Activated T-cell treated with anti-CD3 and anti-CD28 coated beads, Interleukin-2, amount 50 U/mL, for 72 hours (primary cell): ENCODE measurements around the gene MSN. TPM values are rescaled to one million over a fixed set of nuclear protein-coding genes. Genes with fewer than 3 reads are reported as not detected.
A peak's percentile ranks its signal among the peaks of the same experiment; 100 is the strongest.

ENCODE experiments used
- ATAC-seq, 2 donors: fragments of 150-1000 bp; cut with Tn5 transposase; replicated peaks in 1 of 2; 2 replicates each; pipeline ENCODE4 v1.10.0; 2021; ENCODE audit warnings: moderate library complexity in 2 of 2, mild to moderate bottlenecking in 1 of 2
- DNase-seq, 2 donors: peaks; one replicate each; pipeline ENCODE4 v3.0.0; 2021 to 2022; ENCODE audit warnings: mixed read lengths in 1 of 2
- H3K27ac Mint-ChIP-seq: one replicate; pipeline ENCODE4 v1.8.0; 2022; ENCODE audit warnings: mild to moderate bottlenecking, moderate library complexity, mixed read lengths
- H3K27me3 Mint-ChIP-seq: one replicate; pipeline ENCODE4 v1.8.0; 2022; ENCODE audit warnings: low read depth, mixed read lengths
- H3K36me3 Mint-ChIP-seq, 2 donors: one replicate each; pipeline ENCODE4 v1.8.0; 2022; ENCODE audit warnings: mixed read lengths in 2 of 2, mild to moderate bottlenecking in 1 of 2; ENCODE audit not compliant: insufficient read depth in 2 of 2
- H3K4me1 Mint-ChIP-seq: one replicate; pipeline ENCODE4 v1.8.0; 2022; ENCODE audit warnings: low read depth, mixed read lengths
- H3K4me3 Mint-ChIP-seq, 2 donors: one replicate each; pipeline ENCODE4 v1.8.0; 2022; ENCODE audit warnings: mild to moderate bottlenecking in 2 of 2, mixed read lengths in 2 of 2, moderate library complexity in 2 of 2
- H3K9me3 Mint-ChIP-seq, 2 donors: one replicate each; pipeline ENCODE4 v1.8.0; 2022; ENCODE audit warnings: mixed read lengths in 2 of 2
- total RNA-seq, 2 donors: library from RNA; stranded (reverse); gene quantifications; one replicate each; pipeline ENCODE4 v1.2.3, GENCODE V29; 2022

The MSN gene
- total RNA-seq, 2 donors from 2014 or later, result 281 to 298 TPM

- DNase-seq (no peak), ATAC-seq (peak; percentile 10 to 24)
- Mint-ChIP-seq H3K9me3 (no peaks in the 10 kb centered on the region), H3K4me1 (peaks cover 88% of the 10 kb centered on the region), H3K36me3 (peaks cover 13 to 15% of the 10 kb centered on the region in 2 donors), H3K27ac (no peak overlapping the region), H3K27me3 (no peaks in the 10 kb centered on the region), H3K4me3 (peak overlapping the region in 1 of 2 donors; percentile 68)
Measured at GRCh38 chrX:65681810-65682209, 14.4 kb downstream of the MSN start.

GRCh38 chrX:65685112-65685511 lies 17.7 kb downstream of the MSN start:
- peak overlapping the region; percentile 61 to 75 for H3K4me3 Mint-ChIP-seq
- peaks cover 0 to 2% of the 10 kb centered on the region in 2 donors for H3K9me3 Mint-ChIP-seq
- peak overlapping the region; percentile 90 for H3K27ac Mint-ChIP-seq
- peaks cover 10 to 13% of the 10 kb centered on the region in 2 donors for H3K36me3 Mint-ChIP-seq
- no peaks in the 10 kb centered on the region for H3K27me3 Mint-ChIP-seq
- peaks cover 91% of the 10 kb centered on the region for H3K4me1 Mint-ChIP-seq
- DNase-seq (no peak), ATAC-seq (no peak)

DNA sequence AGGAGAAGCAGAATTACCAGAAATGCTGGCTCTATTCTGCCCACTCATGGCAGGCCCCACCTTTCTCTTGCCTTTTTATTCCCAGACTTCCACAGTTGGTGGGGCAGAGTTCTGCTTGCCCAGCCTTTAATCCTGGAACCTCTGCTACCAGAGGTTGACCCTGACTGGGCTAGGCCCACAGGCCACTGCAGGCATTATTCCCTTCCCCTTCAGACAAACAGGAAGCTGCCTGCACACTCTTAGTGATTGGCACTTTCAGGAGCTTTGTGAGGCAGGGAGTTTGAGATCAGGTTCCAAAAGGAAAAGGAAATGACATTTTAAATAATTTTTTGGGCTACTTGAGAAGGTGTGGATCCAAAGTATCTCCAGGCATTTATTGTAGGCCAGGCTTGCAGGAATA lies 18.8 kb downstream of the MSN start:
- Mint-ChIP-seq H3K27ac (peak overlapping the region; percentile 90), H3K36me3 (peaks cover 7 to 12% of the 10 kb centered on the region in 2 donors), H3K4me1 (peaks cover 90% of the 10 kb centered on the region), H3K9me3 (peaks cover 0 to 2% of the 10 kb centered on the region in 2 donors), H3K27me3 (no peaks in the 10 kb centered on the region), H3K4me3 (peak overlapping the region; percentile 24 to 75)
- no peak for DNase-seq
- no peak for ATAC-seq

- H3K4me3 Mint-ChIP-seq, result peak overlapping the region; percentile 54 to 70
- ATAC-seq, result peak; percentile 16 to 32
- peaks cover 6 to 17% of the 10 kb centered on the region in 2 donors for H3K36me3 Mint-ChIP-seq
Measured at GRCh38 chrX:65687367-65687766, 19.9 kb downstream of the MSN start.

GRCh38 chrX:65688403-65688871 lies 21.0 kb downstream of the MSN start:
- Mint-ChIP-seq H3K27me3 (no peaks in the 10 kb centered on the region), H3K4me3 (peak overlapping the region in 1 of 2 donors; percentile 70), H3K27ac (peak overlapping the region; percentile 97), H3K9me3 (peaks cover 0 to 2% of the 10 kb centered on the region in 2 donors), H3K4me1 (peaks cover 87% of the 10 kb centered on the region), H3K36me3 (peaks cover 6 to 18% of the 10 kb centered on the region in 2 donors)
- ATAC-seq (peak; percentile 56 to 66), DNase-seq (no peak)

More at GRCh38 chrX:65687367-65687766, 19.9 kb downstream of the MSN start:
- no peak for DNase-seq
- H3K4me1 Mint-ChIP-seq, result peaks cover 84% of the 10 kb centered on the region
- H3K27ac Mint-ChIP-seq, result peak overlapping the region; percentile 90
- H3K9me3 Mint-ChIP-seq, result peaks cover 0 to 2% of the 10 kb centered on the region in 2 donors
- no peaks in the 10 kb centered on the region for H3K27me3 Mint-ChIP-seq

- H3K9me3 Mint-ChIP-seq, result peaks cover 0 to 2% of the 10 kb centered on the region in 2 donors
- no peak for ATAC-seq
- H3K27me3 Mint-ChIP-seq, result no peaks in the 10 kb centered on the region
- H3K4me3 Mint-ChIP-seq, result peak overlapping the region in 1 of 2 donors; percentile 49
- H3K4me1 Mint-ChIP-seq, result peaks cover 90% of the 10 kb centered on the region
- no peak for DNase-seq
- peak overlapping the region; percentile 97 for H3K27ac Mint-ChIP-seq
- peaks cover 6 to 18% of the 10 kb centered on the region in 2 donors for H3K36me3 Mint-ChIP-seq
Measured at GRCh38 chrX:65689377-65689776, 21.9 kb downstream of the MSN start.

DNA sequence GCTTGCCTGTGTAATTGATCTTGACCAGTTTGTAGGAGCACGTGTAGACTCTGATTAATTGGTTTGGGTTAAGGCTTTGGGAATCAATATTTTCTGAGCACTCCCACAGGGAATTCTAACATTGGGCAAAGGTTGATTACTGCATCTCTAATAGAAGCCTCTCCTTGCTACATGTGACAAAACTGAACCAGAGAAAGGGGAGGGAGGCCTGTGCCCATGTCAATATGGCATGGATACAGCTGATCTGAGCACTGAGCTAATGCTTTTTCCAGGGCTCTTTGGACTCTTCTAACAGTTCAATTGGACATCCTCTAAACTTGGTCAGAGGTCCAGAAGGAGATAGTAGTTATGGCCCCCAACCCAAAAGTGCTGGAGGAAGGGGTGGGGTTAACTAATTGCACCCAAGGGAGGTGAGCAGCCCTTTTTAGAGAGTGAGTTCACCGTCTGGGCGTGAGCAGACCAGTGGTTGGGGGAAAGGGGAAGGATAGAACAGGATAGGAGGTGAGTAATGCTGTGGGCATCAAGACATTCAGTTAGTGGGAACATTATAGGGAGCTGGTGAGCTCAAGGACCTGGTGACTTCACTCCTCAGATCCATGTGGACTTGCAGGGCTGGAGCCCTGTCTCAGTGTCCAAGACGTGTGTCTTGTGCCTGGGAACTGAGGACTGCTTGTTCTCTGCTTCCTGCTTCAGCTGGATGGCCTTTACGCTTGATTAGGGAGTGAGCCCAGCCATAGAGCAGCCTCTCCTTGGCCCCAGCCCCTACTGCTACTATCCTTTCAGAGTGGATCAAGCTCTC lies 22.8 kb downstream of the MSN start:
- Mint-ChIP-seq H3K9me3 (peaks cover 0 to 2% of the 10 kb centered on the region in 2 donors), H3K36me3 (peaks cover 8 to 18% of the 10 kb centered on the region in 2 donors), H3K4me3 (peak overlapping the region; percentile 14 to 52), H3K27me3 (no peaks in the 10 kb centered on the region), H3K27ac (peak overlapping the region; percentile 82), H3K4me1 (peaks cover 92% of the 10 kb centered on the region)
- no peak for ATAC-seq
- no peak for DNase-seq

DNA sequence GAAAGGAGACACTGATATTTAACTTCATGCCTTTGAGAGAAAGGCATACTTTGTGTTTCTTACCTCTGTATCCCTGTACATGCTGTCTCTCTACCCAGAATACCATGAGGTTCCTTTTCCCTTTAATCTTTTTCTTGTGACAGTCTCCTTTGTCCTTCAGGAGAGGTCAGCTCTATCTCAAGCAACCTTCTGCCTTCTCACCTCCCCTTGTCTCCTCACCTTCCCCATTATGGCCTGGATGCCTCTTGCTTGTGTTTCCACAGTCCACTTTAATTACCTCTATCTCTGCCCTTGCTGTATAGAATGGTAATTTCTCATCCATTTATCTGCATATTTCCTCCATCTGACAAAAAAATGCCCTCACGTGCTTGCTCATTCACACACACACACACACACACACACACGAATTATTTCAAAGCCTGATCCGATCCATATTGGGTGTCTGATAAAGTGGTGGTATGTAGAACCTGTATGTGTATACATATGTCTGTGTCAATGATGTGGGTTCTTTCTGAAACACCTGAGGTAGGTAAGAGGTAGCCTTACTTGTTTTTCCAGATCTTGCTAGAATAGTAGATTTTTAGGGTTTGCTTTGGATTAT lies 28.5 kb downstream of the MSN start:
- H3K4me1 Mint-ChIP-seq, result peaks cover 92% of the 10 kb centered on the region
- peak overlapping the region; percentile 96 for H3K27ac Mint-ChIP-seq
- no peaks in the 10 kb centered on the region for H3K27me3 Mint-ChIP-seq
- H3K36me3 Mint-ChIP-seq, result peaks cover 3 to 6% of the 10 kb centered on the region in 2 donors
- peak overlapping the region; percentile 71 to 78 for H3K4me3 Mint-ChIP-seq
- no peak for DNase-seq
- no peaks in the 10 kb centered on the region for H3K9me3 Mint-ChIP-seq
- ATAC-seq, result no peak

GRCh38 chrX:65696613-65697012 lies 29.2 kb downstream of the MSN start:
- H3K36me3 Mint-ChIP-seq, result peaks cover 5 to 6% of the 10 kb centered on the region in 2 donors
- no peak for ATAC-seq
- no peaks in the 10 kb centered on the region for H3K9me3 Mint-ChIP-seq
- no peaks in the 10 kb centered on the region for H3K27me3 Mint-ChIP-seq
- peak overlapping the region; percentile 96 for H3K27ac Mint-ChIP-seq
- DNase-seq, result no peak
- H3K4me3 Mint-ChIP-seq, result peak overlapping the region; percentile 71 to 78
- H3K4me1 Mint-ChIP-seq, result peaks cover 98% of the 10 kb centered on the region

DNA sequence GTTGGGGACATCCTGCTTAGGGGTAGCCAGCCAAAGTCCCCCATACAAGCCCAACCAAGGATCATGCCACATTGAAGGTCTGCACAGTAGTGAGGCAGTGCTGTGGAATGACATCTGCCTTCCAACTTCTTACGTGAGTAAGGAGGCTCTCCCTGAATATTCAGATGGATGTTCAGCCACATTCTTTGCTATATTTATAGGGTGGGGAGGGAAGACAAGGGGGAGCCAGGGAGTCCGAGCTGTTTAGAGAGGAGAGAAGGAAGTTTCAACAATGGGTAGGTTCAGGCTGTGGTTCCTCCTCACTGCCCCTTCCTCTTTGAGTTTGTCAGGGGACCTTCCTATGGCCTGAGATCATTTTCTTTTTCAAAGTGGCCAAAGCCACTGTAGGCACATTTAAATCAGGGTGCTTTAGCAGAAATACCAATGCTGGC lies 29.8 kb downstream of the MSN start:
- ATAC-seq (no peak), DNase-seq (no peak)
- H3K27ac Mint-ChIP-seq, result peak overlapping the region; percentile 97
- no peaks in the 10 kb centered on the region for H3K9me3 Mint-ChIP-seq
- H3K4me1 Mint-ChIP-seq, result peaks cover 100% of the 10 kb centered on the region
- peak overlapping the region; percentile 71 to 84 for H3K4me3 Mint-ChIP-seq
- H3K36me3 Mint-ChIP-seq, result peaks cover 3 to 5% of the 10 kb centered on the region in 2 donors
- no peaks in the 10 kb centered on the region for H3K27me3 Mint-ChIP-seq

DNA sequence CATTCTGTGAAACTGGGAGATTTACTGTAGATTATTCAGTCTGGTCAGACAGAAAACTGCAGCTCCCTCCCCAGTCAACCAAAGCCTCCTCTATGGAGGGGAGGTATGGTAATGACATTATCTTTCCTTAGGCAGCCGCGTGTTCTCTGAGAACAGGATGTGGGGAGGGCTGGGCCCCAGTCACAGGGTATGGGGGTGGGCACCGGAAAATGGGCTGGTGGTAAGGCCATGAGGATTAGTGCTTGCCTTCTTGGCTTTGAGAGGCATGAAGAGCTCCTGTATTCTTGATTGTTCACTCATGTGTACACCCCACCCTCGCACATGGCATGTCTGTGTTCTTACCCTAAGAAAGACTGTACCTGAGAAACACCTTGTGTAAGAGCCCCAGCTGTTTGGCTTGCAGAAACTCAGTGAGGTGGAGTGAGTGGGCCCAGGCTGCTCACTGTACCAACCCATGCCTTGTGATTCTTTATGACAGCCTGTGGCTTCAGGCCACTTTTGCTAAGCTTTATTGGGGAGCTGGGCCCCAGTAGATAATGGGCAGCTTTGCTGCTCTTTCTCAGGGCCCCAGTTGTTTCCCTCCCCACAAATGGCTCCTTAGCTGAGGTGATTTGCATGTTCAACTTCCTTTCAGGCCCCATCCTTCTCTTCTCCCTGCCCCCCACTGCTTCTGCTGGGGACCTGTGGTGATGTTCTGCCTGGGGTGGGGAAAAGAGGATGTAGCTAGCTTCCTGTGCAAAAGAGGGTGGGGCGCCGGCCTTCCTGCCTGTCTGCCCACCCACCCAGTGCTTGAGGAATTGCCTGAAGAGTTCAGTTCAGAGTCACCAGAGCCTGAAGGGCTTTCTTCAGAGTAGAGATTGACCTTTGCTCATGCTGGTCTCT lies 30.7 kb downstream of the MSN start:
- H3K36me3 Mint-ChIP-seq, result peaks cover 0 to 5% of the 10 kb centered on the region in 2 donors

DNA sequence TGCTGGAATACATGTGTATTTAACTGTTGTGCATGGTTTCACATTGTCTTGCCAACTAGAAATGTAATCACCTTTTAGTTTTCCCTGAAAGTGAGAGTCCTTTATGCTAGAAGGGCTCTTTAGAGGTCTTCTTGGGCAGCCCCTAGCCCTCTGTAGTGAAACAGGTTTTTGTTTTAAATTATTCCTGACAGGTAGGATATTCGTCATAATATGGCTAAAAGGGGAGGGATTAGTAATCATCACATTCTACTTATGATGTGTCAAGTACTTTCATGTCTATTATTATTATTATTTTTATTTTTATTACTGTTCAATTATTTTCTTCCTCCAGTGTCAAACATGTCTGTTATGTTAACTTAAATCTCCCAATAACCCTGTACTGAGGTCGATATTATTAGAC lies 35.5 kb downstream of the MSN start:
- no peak for DNase-seq
- no peaks in the 10 kb centered on the region for H3K27me3 Mint-ChIP-seq
- peak overlapping the region in 1 of 2 donors; percentile 65 for H3K4me3 Mint-ChIP-seq
- H3K9me3 Mint-ChIP-seq, result no peaks in the 10 kb centered on the region
- H3K27ac Mint-ChIP-seq, result peak overlapping the region; percentile 89
- ATAC-seq, result no peak
- peaks cover 3 to 5% of the 10 kb centered on the region in 2 donors for H3K36me3 Mint-ChIP-seq
- peaks cover 97% of the 10 kb centered on the region for H3K4me1 Mint-ChIP-seq

More for the DNA sequence above, 30.7 kb downstream of the MSN start:
- peak overlapping the region; percentile 71 to 84 for H3K4me3 Mint-ChIP-seq
- DNase-seq (peak; percentile 74 to 87), ATAC-seq (peak; percentile 93 to 94)
- peaks cover 100% of the 10 kb centered on the region for H3K4me1 Mint-ChIP-seq
- peak overlapping the region; percentile 97 for H3K27ac Mint-ChIP-seq
- no peaks in the 10 kb centered on the region for H3K9me3 Mint-ChIP-seq
- no peaks in the 10 kb centered on the region for H3K27me3 Mint-ChIP-seq
